NCI-H128 (cell line): ENCODE results near the gene FFAR2.
"Not testable (repeated sequence)": the region's sequence is repeated elsewhere in the genome, so short reads cannot be mapped to it uniquely, and the experiment has no call there.

ENCODE experiments used
- DNase-seq: peaks from one replicate; lab custom pipeline; 2025; ENCODE audit not compliant: unreplicated experiment; lab: John Stamatoyannopoulos, UW

FFAR2 gene

GRCh38 chr19:35454663-35455062, 6.6 kb downstream of the FFAR2 start:
- DNase-seq = no peak

GRCh38 chr19:35455616-35456201, 7.7 kb downstream of the FFAR2 start:
- no peak for DNase-seq

GRCh38 chr19:35457173-35457572, 9.1 kb downstream of the FFAR2 start:
- no peak for DNase-seq

- DNase-seq = no peak
These were observed 10.1 kb downstream of the FFAR2 start for GRCh38 chr19:35458192-35458591.

- no peak for DNase-seq
These were observed 10.8 kb downstream of the FFAR2 start for GRCh38 chr19:35458731-35459391.

- DNase-seq = no peak
These were observed 11.5 kb downstream of the FFAR2 start for GRCh38 chr19:35459414-35460082.

GRCh38 chr19:35460608-35461007, 12.6 kb downstream of the FFAR2 start:
- no peak for DNase-seq

- no peak for DNase-seq
These were observed 13.0 kb downstream of the FFAR2 start for GRCh38 chr19:35461060-35461459.

- not testable (repeated sequence) for DNase-seq
These were observed 13.7 kb downstream of the FFAR2 start for GRCh38 chr19:35461788-35462187.

- DNase-seq = no peak
These were observed 14.5 kb downstream of the FFAR2 start for GRCh38 chr19:35462476-35462953.

- DNase-seq = not testable (repeated sequence)
These were observed 14.9 kb downstream of the FFAR2 start for GRCh38 chr19:35462956-35463355.

- no peak for DNase-seq
These were observed 18.2 kb downstream of the FFAR2 start for GRCh38 chr19:35466259-35466658.

GRCh38 chr19:35468637-35469036, 20.6 kb downstream of the FFAR2 start:
- no peak for DNase-seq

GRCh38 chr19:35470128-35470527, 22.1 kb downstream of the FFAR2 start:
- DNase-seq = no peak

- DNase-seq = not testable (repeated sequence)
These were observed 23.0 kb downstream of the FFAR2 start for GRCh38 chr19:35471075-35471474.

GRCh38 chr19:35471946-35472345, 23.9 kb downstream of the FFAR2 start:
- no peak for DNase-seq

GRCh38 chr19:35474104-35474503, 26.0 kb downstream of the FFAR2 start:
- DNase-seq = no peak

GRCh38 chr19:35474594-35474993, 26.5 kb downstream of the FFAR2 start:
- DNase-seq = not testable (repeated sequence)

- no peak for DNase-seq
These were observed 28.1 kb downstream of the FFAR2 start for GRCh38 chr19:35476149-35476548.

- no peak for DNase-seq
These were observed 31.0 kb downstream of the FFAR2 start for GRCh38 chr19:35478794-35479677.

- no peak for DNase-seq
These were observed 35.0 kb downstream of the FFAR2 start for GRCh38 chr19:35483089-35483488.
